MM.1S (cell line): ENCODE data around the gene ADAMTS17.

Experiments
- DNase-seq: peaks from one replicate; pipeline ENCODE4 v3.0.0-alpha.2; 2015
- H2AFZ ChIP-seq: fragments of 300-600 bp; sonication (generic); 2 replicates; pipeline ENCODE4 v1.6.0; 2016; ENCODE audit warnings: antibody characterized with exemption, low read length
- H3F3A ChIP-seq: fragments of 300-600 bp; sonication (generic); 2 replicates; pipeline ENCODE4 v1.6.1; 2016; ENCODE audit warnings: mild to moderate bottlenecking, antibody characterized with exemption, low read length, moderate library complexity, mixed read lengths; ENCODE audit not compliant: insufficient read depth
- H3K27ac ChIP-seq: fragments of 300-600 bp; sonication (generic); 2 replicates; pipeline ENCODE4 v1.5.1; 2016; ENCODE audit warnings: mild to moderate bottlenecking, low read length
- H3K27me3 ChIP-seq: fragments of 300-600 bp; sonication (generic); replicated peaks from 2 replicates; pipeline ENCODE4 v1.6.0; 2016; ENCODE audit warnings: low read length; ENCODE audit not compliant: insufficient read depth
- H3K36me3 ChIP-seq: fragments of 300-600 bp; sonication (generic); replicated peaks from 2 replicates; pipeline ENCODE4 v1.6.1; 2016; ENCODE audit warnings: mild to moderate bottlenecking, low read length, mixed read lengths; ENCODE audit not compliant: insufficient read depth
- H3K4me1 ChIP-seq: fragments of 300-600 bp; sonication (generic); 2 replicates; pipeline ENCODE4 v1.6.1; 2016; ENCODE audit warnings: low read length, mixed read lengths
- H3K4me2 ChIP-seq: fragments of 300-600 bp; sonication (generic); 2 replicates; pipeline ENCODE4 v1.6.0; 2016; ENCODE audit warnings: low read depth, low read length
- H3K4me3 ChIP-seq: fragments of 300-600 bp; sonication (generic); 2 replicates; pipeline ENCODE4 v1.5.1; 2016; ENCODE audit warnings: low read length, mixed read lengths
- H3K79me2 ChIP-seq: fragments of 300-600 bp; sonication (generic); 2 replicates; pipeline ENCODE4 v1.6.1; 2016; ENCODE audit warnings: mixed run types, low read length, mixed read lengths
- H3K9ac ChIP-seq: fragments of 300-600 bp; sonication (generic); 2 replicates; pipeline ENCODE4 v1.6.1; 2016; ENCODE audit warnings: low read length, mixed read lengths
- H3K9me2 ChIP-seq: fragments of 300-600 bp; sonication (generic); replicated peaks from 2 replicates; pipeline ENCODE4 v1.6.1; 2016; ENCODE audit warnings: mild to moderate bottlenecking, low read length, mixed read lengths; ENCODE audit not compliant: insufficient read depth
- H3K9me3 ChIP-seq: fragments of 300-600 bp; sonication (generic); replicated peaks from 2 replicates; pipeline ENCODE4 v1.6.1; 2016; ENCODE audit warnings: mild to moderate bottlenecking, low read length, mixed read lengths; ENCODE audit not compliant: insufficient read depth
- H4K20me1 ChIP-seq: fragments of 300-600 bp; sonication (generic); 2 replicates; pipeline ENCODE4 v1.6.1; 2016; ENCODE audit warnings: mild to moderate bottlenecking, low read length, moderate library complexity, mixed read lengths; ENCODE audit not compliant: insufficient read depth
- CTCF ChIP-seq: fragments of 300-600 bp; sonication (generic); IDR thresholded peaks from 2 replicates; pipeline ENCODE4 v1.5.1; 2016; ENCODE audit warnings: antibody characterized with exemption, low read length, mixed read lengths
- EZH2 ChIP-seq: fragments of 300-600 bp; sonication (generic); optimal IDR thresholded peaks from 2 replicates; pipeline ENCODE3; 2017; ENCODE audit warnings: low read depth, mild to moderate bottlenecking, antibody characterized with exemption, low read length, mixed read lengths
- EZH2phosphoT487 ChIP-seq: fragments of 300-600 bp; sonication (generic); IDR thresholded peaks from 2 replicates; pipeline ENCODE4 v1.6.1; 2018; ENCODE audit warnings: antibody characterized with exemption, low read length

The ADAMTS17 gene

DNA sequence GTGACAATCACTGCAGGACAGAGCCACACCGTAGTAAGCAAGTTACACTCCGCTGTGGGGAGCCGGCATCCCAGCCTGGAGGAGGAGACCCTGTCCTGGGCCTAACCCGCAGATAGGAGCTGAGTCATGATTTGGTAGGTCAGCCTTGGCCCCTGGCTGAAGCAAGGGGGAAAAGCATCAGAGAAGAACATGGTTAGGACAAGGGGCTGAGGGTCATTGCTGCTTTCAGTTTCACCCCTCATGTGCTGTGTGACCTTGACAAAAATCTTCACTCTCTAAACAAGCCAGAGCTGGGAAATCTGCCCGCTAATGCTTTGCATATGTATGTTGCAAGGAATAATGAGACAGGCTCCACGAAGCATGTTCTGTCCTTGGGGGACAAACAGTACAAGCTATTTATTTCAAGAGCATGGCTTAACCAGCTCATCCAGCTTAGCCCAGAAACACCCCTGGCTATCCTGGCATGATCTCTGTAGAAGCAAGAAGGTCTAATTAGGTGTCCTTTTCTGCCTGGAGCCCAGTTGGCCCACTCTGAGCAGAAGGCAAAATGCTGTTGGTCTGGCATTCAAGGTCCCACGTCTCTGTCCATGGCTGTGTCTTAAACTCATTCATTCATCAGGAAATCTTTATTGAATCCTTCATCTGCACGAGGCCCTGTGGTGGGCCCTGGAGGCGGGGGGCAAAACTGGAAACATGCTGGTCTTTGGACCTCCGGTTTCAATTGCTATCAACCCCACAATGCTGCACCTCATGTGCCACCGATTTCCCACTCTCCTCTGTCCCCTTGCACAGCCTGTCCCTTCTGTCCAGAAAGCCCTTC is 387.2 kb downstream of the ADAMTS17 start:
- H3K9me2 ChIP-seq = no peaks in the 10 kb centered on the region
- H3K36me3 ChIP-seq = no peaks in the 10 kb centered on the region
- no peaks in the 10 kb centered on the region for H3K9me3 ChIP-seq
- no peak overlapping the region for H3K9ac ChIP-seq
- H3K27me3 ChIP-seq = no peaks in the 10 kb centered on the region
- no peak overlapping the region for H3K4me3 ChIP-seq
- no peak for DNase-seq
- no peak overlapping the region for H3K27ac ChIP-seq
- TF ChIP-seq EZH2 (no peak), EZH2phosphoT487 (no peak), CTCF (no peak)
- H3K4me1 ChIP-seq = no peaks in the 10 kb centered on the region
- no peaks in the 10 kb centered on the region for H3K79me2 ChIP-seq
- no peak overlapping the region for H2AFZ ChIP-seq
- H3K4me2 ChIP-seq = no peak overlapping the region
- H3F3A ChIP-seq = no peaks in the 10 kb centered on the region
- no peaks in the 10 kb centered on the region for H4K20me1 ChIP-seq

DNA sequence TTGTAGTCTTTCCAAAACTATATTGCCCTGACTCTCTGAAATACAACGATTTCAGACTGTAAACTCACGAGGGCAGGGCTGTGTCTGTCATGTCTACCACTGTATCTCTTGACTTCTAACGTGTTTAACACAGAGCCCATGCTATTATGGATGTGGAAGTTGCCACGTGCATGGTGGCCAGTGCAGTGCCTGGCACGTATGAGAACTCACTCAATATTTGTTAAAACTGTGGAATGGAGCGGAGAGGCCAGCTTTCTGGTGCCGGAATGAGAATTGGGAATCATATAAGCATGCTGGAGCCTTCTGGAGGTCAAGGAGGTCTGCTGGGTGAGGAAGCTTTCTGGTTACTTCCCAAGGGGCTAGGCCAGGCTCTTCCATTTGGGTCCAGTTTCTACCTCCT is 387.9 kb downstream of the ADAMTS17 start:
- Histone ChIP-seq H3K27me3 (no peaks in the 10 kb centered on the region), H3K9me3 (no peaks in the 10 kb centered on the region), H3K36me3 (no peaks in the 10 kb centered on the region), H3K27ac (no peak overlapping the region), H2AFZ (no peak overlapping the region), H3F3A (no peaks in the 10 kb centered on the region), H3K79me2 (no peaks in the 10 kb centered on the region), H4K20me1 (no peaks in the 10 kb centered on the region), H3K4me3 (no peak overlapping the region), H3K4me2 (no peak overlapping the region), H3K9me2 (no peaks in the 10 kb centered on the region), H3K4me1 (no peaks in the 10 kb centered on the region), H3K9ac (no peak overlapping the region)
- no peak for DNase-seq
- TF ChIP-seq CTCF (no peak), EZH2phosphoT487 (no peak), EZH2 (no peak)

DNA sequence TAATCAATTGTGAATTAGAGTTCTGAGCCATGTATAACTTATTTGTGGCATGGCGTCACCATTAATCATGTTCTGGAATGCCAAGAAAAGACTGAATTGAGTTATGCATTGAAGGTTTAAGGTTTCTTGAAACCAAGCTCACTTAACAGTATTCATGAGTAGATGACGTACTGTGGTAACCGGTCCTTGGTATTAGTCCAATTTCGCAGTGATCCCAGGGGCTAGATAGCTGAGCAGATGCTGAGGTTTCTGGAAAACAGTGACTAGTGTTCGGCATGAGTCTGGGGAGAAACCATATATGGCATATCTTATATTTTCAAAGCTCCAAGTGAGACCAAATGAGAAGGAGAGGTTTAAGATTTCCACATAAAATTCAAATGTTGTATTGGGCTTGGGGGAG is 390.3 kb downstream of the ADAMTS17 start:
- H3K36me3 ChIP-seq = no peaks in the 10 kb centered on the region
- TF ChIP-seq EZH2phosphoT487 = no peak
- no peak for TF ChIP-seq CTCF
- no peak for TF ChIP-seq EZH2
- DNase-seq = no peak
- H3F3A ChIP-seq = no peaks in the 10 kb centered on the region
- H3K4me1 ChIP-seq = no peaks in the 10 kb centered on the region
- no peaks in the 10 kb centered on the region for H3K27me3 ChIP-seq
- no peaks in the 10 kb centered on the region for H3K9me3 ChIP-seq
- H4K20me1 ChIP-seq = no peaks in the 10 kb centered on the region
- H3K4me3 ChIP-seq = no peak overlapping the region
- H3K27ac ChIP-seq = no peak overlapping the region
- H3K9ac ChIP-seq = no peak overlapping the region
- H3K4me2 ChIP-seq = no peak overlapping the region
- H2AFZ ChIP-seq = no peak overlapping the region
- H3K9me2 ChIP-seq = no peaks in the 10 kb centered on the region
- H3K79me2 ChIP-seq = no peaks in the 10 kb centered on the region
